GM12891 (cell line): ENCODE data around the gene ENTREP3.

Source experiments
- PAX5 ChIP-seq: IDR thresholded peaks from 2 replicates; pipeline ENCODE4 v1.6.1; 2011; ENCODE audit warnings: low read length, moderate library complexity, mild to moderate bottlenecking; ENCODE audit not compliant: insufficient read depth, severe bottlenecking
- POLR2A ChIP-seq: IDR thresholded peaks from 2 replicates; pipeline ENCODE4 v1.6.1; 2011; ENCODE audit warnings: low read depth, low read length, control low read depth
- POLR2AphosphoS5 ChIP-seq: IDR thresholded peaks from 2 replicates; pipeline ENCODE4 v1.6.1; 2011; ENCODE audit warnings: low read depth, low read length, control low read depth
- POU2F2 ChIP-seq: IDR thresholded peaks from 2 replicates; pipeline ENCODE4 v1.6.1; 2011; ENCODE audit warnings: low read depth, mild to moderate bottlenecking, control low read depth, low read length, moderate library complexity
- SPI1 ChIP-seq: IDR thresholded peaks from 2 replicates; pipeline ENCODE4 v1.6.1; 2011; ENCODE audit warnings: low read depth, low read length, control low read depth
- TAF1 ChIP-seq: IDR thresholded peaks from 2 replicates; pipeline ENCODE4 v1.6.1; 2011; ENCODE audit warnings: low read depth, low read length, control low read depth

DNA sequence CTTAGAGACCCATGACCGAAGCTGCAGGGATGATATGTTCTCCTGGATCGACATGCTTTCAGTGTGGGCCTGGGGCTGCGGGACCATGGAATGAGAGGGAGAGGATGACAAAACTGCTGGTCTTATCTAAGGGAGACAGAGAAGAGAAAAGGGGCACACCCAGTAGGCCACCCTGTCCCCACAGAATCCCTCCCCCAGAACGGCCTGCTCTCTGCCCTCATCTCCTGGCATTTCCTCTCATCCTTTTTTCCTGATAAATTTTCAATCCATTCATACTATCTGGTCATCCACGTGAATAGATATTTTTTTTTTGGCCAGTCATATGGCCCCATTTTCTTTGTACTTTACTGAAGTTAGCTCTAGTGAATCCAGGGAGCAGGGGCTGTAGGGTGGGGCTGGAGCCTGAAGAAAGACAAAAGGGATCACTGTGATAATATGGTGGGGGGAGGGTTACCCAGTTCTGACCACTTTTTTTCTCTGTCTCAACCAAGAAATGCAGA lies 46.1 kb upstream of the ENTREP3 start, which contains the start of gene PKLR:
- no peak for TF ChIP-seq POLR2A
- no peak for TF ChIP-seq POLR2AphosphoS5
- no peak for TF ChIP-seq TAF1
- no peak for TF ChIP-seq POU2F2
- no peak for TF ChIP-seq SPI1
- no peak for TF ChIP-seq PAX5
